Embryonic facial prominence (tissue), 1 donor: ENCODE measurements around the gene RIPOR2.
"Not testable (repeated sequence)": the region's sequence is repeated elsewhere in the genome, so short reads cannot be mapped to it uniquely, and the experiment has no call there.

Source experiments
- DNase-seq: peaks from one replicate; pipeline ENCODE4 v3.0.0-alpha.2; 2016; ENCODE audit errors: extremely low spot score

The RIPOR2 gene

GRCh38 chr6:24905483-24905882 is 30.3 kb downstream of the RIPOR2 start:
- no peak for DNase-seq

- DNase-seq, result no peak
Measured at GRCh38 chr6:24903681-24904080, 32.1 kb downstream of the RIPOR2 start.

GRCh38 chr6:24902782-24903181 is 33.0 kb downstream of the RIPOR2 start:
- DNase-seq, result no peak

- DNase-seq, result no peak
Measured at GRCh38 chr6:24901698-24902328, 33.9 kb downstream of the RIPOR2 start.

GRCh38 chr6:24900917-24901697 is 34.7 kb downstream of the RIPOR2 start:
- no peak for DNase-seq

GRCh38 chr6:24899997-24900325 is 35.8 kb downstream of the RIPOR2 start:
- no peak for DNase-seq

- DNase-seq, result no peak
Measured at GRCh38 chr6:24899136-24899996, 36.4 kb downstream of the RIPOR2 start.

- DNase-seq, result no peak
Measured at GRCh38 chr6:24898676-24899075, 37.1 kb downstream of the RIPOR2 start.

GRCh38 chr6:24897186-24897585 is 38.6 kb downstream of the RIPOR2 start:
- DNase-seq, result no peak

GRCh38 chr6:24893342-24893850 is 42.4 kb downstream of the RIPOR2 start:
- no peak for DNase-seq

GRCh38 chr6:24891004-24891403 is 44.8 kb downstream of the RIPOR2 start:
- DNase-seq, result no peak

- DNase-seq, result no peak
Measured at GRCh38 chr6:24890471-24890870, 45.3 kb downstream of the RIPOR2 start.

- no peak for DNase-seq
Measured at GRCh38 chr6:24888715-24889370, 46.9 kb downstream of the RIPOR2 start.

GRCh38 chr6:24887545-24888140 is 48.1 kb downstream of the RIPOR2 start:
- no peak for DNase-seq

- DNase-seq, result no peak
Measured at GRCh38 chr6:24883618-24884017, 52.1 kb downstream of the RIPOR2 start.

GRCh38 chr6:24882835-24883555 is 52.8 kb downstream of the RIPOR2 start:
- no peak for DNase-seq

GRCh38 chr6:24882295-24882694 is 53.5 kb downstream of the RIPOR2 start:
- no peak for DNase-seq

- no peak for DNase-seq
Measured at GRCh38 chr6:24881376-24881775, 54.4 kb downstream of the RIPOR2 start.

GRCh38 chr6:24880451-24880850 is 55.3 kb downstream of the RIPOR2 start:
- DNase-seq, result no peak

GRCh38 chr6:24879351-24879750 is 56.4 kb downstream of the RIPOR2 start:
- DNase-seq, result no peak

- not testable (repeated sequence) for DNase-seq
Measured at GRCh38 chr6:24877747-24878146, 58.0 kb downstream of the RIPOR2 start.
